ACHN (cell line): ENCODE data around the gene PSMA7.
"Not testable (repeated sequence)": the region's sequence is repeated elsewhere in the genome, so short reads cannot be mapped to it uniquely, and the experiment has no call there.

Source experiments
- DNase-seq: peaks from one replicate; pipeline ENCODE4 v3.0.0-alpha.2; 2015
- in situ Hi-C: cut with HindIII; loops from 2 replicates; pipeline ENCODE4 v1.10.0; 2017; ENCODE audit warnings: low sequenced_read_pairs, low pct_ligation_motif_present, low pct_unique_long_range_greater_than_20kb

PSMA7 gene

DNA sequence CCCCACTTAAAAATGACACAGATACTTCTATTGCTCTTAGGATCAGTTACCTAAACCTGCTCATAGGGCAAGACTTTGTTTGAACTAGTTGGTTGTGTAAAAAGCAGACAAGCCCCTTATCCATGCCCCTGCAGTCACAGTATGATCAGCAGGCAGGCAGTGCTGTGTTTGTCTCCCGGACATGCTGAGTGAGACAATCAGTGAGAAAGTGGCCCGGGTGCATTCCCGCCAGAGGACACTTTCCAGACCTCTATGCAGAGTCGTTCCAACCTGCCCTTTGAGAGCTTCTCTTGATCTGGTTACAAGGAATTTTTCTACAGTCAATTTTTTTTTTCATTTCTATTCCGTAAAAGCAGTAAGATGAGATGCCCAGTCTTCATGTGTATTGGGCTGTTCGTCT lies 14.7 kb downstream of the PSMA7 start:
- in situ Hi-C loops = no loop called here
- DNase-seq = no peak

DNA sequence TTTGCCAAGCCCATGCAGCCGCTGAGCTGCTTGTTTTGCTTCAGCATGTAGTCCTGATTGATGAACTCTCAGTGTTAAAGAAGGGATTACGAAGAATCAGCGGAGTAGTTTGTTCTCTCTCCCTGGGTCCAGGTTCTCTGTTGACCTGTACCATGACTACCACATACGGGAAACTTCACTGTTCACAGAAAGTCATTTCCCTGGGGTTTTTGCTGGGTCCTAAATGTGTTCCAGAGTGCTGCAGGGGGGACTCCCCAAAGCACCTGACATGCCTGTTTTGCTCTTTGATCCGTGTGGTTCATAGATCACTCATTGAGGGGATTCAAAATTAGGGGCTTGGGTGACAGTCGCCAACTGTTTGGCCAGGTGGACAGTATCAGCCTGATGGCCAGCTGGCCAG lies 15.4 kb downstream of the PSMA7 start:
- DNase-seq = no peak
- in situ Hi-C loops = no loop called here

DNA sequence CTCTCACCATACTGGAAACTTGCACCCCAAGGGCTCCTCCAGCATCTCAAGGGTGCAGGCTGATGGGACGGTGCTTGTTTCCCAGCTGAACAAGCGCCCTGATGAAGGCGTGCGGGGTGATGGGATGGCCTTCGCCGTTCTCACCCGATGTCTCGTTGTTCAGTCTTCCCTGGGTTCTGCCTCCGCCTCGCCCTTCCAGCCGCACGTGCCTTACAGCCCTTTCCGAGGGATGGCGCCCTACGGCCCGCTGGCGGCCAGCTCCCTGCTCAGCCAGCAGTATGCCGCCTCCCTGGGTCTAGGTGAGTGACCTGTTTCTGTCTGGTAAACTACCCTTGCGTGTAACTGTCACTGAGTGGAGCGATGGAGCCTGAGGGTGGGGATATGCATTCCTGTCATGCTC lies 17.1 kb downstream of the PSMA7 start:
- DNase-seq = no peak
- in situ Hi-C loops = no loop called here

DNA sequence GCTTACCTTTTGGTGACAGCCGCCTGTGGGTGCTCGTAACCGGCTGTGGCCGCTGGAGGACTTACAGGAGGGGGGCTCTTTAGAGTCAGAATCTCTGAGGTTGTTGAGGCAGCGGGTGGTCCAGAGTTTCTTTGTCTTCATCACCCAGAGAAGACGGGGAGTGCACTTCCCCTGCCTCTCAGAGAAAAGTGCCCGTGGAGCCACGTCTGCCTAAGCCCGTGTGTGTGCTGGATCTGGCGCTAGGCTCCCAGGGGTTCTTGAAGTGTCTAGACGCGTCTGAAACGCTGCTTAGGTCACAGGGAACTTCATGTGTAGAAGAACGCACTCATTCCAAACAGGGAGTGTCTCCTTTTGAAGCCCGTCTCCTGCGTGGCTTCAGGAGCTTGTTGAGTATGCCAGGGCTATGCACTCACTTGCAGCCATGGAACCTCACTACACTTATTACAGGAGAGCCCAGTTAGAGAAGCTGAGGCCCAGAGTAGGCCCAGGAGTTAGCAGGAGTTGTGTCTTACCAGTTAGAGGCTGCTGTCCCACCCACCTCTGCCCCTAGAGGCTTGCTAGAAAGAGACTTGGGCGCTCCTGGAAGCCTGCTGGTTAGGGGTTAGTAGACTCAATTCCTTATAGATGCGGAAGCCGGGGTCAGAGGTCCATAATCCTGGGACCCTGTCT lies 19.6 kb downstream of the PSMA7 start:
- no peak for DNase-seq
- in situ Hi-C loops = no loop called here

DNA sequence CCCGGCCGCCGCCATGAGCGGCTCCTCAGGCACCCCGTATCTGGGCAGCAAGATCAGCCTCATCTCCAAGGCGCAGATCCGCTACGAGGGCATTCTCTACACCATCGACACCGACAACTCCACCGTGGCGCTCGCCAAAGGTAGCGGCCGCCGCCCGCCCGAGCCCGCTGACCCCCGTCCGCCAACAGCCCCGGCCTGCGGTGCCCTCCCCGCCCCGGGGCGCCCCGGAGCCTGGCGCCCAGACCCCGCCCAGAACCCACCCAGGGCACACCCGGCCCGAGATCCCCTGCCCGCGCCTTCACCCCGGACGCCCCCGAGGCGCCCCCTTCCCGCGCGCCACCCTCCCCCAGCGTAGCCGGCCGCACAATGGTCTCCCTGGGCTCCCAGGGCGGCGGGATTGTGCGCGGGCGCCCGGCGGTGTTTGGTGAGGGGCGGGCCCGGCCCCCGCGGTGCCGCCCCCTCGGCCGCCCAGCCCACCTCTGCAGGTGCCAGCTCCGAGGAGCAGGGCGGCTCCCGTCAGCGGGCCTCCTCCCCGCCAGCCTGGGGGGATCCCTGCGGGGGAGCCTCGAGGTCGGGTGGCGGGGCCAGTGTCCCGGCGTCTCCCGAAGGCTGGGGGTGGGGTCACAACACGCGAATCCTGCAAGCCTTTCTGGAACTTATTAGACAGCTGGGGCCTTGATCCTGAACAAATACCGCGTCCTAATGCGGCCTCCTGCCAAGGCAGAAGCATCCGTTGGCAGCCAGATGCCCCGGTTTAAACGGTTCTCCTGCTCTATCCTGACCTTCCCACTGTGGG lies 20.3 kb downstream of the PSMA7 start:
- in situ Hi-C loops = no loop called here
- DNase-seq = peak; percentile 28

DNA sequence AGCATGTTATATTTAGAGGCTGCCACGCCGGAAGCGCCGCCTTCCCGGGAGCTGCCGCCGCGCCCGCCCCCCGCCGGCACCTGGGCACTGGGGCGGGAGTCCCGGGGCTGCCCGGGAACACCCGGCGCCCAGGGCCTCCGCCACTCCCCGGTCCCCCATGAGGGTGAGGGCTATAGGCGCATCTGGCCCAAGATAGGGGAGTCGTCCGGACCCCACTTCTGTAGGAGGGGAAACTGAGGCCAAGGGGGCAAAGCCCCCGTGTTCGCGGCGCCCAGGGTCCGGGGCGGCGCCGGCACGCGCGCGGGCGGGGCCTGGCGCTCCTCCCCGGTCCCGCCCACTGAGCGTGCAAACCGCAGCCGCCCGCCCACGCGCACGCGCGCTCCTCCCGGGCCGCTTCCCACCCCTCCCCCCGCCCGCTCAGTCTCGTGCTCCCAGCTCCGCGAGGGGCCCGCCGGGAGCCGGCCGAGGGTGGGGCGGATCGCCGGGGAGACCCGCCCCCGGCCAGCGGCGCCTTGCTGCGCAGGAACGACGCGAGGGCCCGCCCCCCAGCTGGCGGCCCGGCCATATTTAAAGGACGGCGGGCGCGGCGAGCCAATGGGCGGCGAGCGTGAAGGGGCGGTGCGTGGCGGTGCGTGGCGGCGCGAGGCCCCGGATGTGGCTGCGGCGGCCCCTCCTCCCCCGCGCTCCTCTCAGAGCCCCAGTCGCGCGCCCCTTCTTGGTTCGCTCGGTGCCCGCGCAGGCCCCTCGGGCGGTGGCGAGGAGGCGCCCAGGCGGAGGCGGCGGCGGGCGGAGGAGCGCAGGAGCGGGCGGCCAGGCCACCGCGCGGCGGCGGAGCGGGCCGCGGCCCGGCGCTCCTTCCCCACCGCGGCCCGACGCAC lies 21.2 kb downstream of the PSMA7 start, which contains the start of gene LSM14B:
TSS of gene LSM14B (plus strand) at position 700 of the 878 bp plus-strand sequence. CDS start 192 bp downstream, outside the sequence.
- DNase-seq = peak; percentile 93
- in situ Hi-C loops = no loop called here

DNA sequence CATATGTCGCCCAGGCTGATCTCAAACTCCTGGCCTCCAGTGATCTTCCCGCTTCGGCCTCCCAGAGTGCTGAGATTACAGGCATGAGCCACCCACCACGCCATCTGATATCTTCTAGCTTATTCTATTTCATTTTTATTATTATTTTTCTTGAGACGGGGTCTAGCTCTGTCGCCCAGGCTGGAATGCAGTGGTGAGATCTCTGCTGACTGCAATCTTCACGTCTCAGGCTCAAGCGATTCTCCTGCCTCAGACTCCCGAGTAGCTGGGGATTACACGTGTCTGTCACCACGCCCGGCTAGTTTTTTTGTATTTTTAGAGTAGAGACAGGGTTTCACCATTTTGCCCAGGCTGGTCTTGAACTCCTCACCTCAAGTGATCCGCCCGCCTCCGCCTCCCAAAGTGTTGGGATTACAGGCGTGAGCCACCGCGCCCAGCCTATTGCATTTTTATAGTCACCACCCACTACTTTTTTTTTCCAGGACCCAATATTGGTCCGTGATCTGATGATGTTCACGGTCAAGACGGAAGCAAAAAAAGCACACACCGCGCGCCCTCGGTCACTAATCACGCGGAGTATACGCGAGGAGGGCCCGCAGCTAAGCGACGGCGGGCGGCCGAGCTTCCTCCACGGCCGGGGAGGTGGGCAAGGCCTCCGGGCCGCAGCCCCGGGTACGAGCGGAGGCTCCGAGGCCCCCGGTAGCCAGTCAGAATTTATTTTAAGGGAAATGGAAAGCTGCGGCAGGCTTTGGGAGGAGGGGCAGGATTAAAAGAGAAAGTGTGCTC lies 22.0 kb downstream of the PSMA7 start:
- in situ Hi-C loops = no loop called here

DNA sequence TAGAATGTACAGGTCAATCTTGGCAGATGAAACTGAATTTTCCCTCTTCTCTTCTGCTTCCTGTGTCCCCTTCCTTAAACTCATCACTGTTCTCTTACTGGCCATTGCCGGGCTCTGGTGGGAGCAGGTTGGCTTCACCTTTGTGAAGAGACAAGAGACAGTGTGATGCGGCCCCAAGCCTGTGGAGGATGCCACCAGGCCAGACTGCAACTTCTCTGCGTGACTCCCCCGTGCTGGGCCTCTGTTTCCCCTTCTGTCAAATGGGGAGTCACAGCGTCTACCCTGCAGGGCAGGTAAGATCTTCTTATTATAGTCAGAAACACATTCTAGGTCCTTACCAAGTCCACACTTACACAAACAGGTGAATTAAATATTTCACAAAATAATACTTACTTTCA lies 22.8 kb downstream of the PSMA7 start:
- in situ Hi-C loops = no loop called here

More for the DNA sequence above, 22.0 kb downstream of the PSMA7 start:
- peak; percentile 63 for DNase-seq

DNA sequence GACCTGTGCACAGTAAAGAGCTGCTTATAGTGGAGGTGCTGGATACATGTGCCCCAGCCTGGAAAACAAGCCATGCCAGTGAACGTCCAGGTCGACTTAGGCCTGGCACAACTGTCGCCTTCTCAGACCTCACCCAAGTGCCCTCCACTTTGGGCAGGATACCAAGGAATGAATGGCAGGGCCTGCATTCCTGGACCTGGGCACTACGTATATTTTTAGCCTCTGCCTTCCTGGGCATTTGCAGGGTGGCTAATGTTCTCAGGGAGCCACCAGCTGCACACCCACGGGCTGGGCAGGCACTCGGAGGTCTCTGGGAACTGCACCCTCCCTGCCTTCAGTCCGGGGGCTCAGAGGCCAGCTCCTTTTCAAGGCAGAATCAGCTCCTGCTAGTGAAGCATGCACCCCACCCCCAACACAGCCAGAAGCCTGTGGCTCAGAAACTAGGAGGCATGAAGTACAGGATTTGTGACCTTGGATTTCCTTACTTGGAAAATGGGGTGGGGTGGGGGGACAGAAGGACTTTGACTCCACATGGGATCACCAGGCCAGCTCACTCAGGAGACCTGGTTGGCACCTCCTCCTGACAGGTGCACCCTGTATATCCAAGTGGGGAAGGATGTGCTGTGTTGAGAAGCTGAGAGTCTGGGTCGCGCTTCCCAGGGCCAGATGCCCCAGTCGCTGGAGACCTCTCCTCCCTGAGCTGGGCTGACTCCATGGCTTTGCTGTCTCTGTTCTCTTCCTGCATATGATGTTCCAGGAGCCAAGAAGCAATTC lies 23.4 kb downstream of the PSMA7 start:
- DNase-seq = no peak
- in situ Hi-C loops = no loop called here

More for the DNA sequence above, 22.8 kb downstream of the PSMA7 start:
- no peak for DNase-seq

DNA sequence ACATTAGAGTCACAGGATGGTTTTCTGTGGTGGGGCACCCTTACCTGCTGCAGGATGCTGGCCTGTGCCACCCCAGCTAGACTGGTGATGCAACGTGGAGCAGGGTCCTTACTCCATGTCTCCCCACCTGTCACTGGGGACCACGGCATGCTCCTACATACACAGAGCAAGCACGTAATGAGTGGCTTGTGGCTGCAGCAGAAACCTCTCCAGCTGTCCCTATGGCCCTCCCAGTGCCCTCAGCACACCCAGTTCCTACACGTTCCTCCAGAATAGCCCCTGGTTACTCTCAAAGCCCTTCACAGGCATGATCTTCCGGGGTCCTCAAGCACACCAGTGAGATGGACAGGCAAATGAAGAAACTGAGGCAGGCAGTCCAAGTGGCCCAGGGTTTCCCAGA lies 24.1 kb downstream of the PSMA7 start:
- in situ Hi-C loops = no loop called here
- no peak for DNase-seq

DNA sequence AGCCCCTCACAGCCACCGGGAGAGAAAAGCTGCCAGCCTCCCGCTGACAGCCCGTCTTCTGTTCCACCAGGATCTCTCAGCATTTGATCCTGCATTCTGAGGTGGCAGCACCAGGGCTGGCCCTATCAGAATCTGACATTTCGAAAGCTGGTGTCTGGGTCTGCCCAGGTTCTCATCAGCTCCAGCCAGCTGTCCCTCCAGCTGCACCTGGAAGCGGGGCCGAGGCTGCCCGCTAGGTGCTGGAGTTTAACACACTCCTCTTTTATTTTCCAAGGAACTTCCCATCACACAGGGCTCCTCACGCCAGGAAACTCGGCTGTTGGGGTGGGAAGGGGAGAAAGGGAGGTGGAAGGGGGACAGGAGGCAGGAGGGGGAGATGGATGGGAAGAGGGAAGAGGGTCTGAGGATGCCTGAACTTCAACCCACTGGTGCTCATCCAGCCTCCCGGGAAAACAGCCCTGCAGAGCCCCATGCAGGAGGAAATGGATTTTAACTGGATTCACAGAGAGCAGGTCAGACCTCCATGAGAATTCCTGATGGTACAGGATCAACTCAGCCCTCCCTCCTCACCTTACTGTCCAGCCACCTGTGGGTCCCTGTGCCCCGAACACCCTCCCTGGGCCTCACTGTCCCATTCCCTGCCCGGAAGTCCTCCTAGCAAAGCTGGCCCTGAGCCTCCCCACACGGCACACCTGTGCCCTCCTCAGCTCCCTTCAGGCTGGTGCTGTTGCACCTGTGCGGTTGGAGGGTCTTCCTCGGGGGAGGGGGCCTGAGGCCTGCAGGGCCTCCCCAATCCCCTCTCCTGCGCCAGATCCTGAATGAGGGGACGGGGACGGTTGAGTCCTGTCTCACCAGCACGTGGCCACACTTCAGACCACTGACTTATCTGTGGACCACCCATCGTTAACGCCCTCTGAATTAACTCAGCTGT lies 24.8 kb downstream of the PSMA7 start:
- no peak for DNase-seq
- in situ Hi-C loops = no loop called here

DNA sequence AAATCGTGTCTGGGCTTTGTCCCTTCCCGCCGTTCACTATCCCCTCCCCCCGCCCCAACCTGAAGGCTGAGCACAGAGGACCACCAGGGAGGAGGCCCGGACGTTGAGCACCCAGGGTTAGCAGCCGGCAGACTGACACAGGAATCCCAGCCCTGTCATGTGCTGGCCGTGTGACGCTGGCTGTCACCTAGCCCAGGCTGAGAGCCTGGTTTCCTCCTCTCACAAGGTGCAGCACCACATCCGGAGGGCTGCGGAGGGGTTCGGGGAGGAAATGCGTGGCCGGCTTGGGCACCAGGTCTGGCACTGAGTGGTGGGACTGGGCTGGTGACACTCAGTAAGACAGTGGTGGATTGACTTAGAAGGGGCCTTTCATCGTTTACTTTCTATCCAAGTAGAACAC lies 25.5 kb downstream of the PSMA7 start:
- in situ Hi-C loops = no loop called here
- no peak for DNase-seq

DNA sequence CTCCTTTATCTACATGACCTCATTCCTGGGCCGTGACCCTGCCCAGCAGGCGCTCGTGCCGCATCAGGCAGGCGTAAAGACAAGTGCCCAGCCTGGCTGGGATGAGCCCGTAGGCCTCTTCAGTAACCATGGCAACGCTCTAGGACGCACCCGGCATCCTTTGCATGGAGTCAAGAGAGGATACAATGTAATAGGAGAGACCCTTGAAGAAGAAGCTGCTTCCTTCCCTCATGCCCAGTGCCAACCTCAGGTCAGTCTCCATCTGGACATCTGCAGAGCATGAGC lies 25.9 kb downstream of the PSMA7 start:
- in situ Hi-C loops = no loop called here
- DNase-seq = no peak

DNA sequence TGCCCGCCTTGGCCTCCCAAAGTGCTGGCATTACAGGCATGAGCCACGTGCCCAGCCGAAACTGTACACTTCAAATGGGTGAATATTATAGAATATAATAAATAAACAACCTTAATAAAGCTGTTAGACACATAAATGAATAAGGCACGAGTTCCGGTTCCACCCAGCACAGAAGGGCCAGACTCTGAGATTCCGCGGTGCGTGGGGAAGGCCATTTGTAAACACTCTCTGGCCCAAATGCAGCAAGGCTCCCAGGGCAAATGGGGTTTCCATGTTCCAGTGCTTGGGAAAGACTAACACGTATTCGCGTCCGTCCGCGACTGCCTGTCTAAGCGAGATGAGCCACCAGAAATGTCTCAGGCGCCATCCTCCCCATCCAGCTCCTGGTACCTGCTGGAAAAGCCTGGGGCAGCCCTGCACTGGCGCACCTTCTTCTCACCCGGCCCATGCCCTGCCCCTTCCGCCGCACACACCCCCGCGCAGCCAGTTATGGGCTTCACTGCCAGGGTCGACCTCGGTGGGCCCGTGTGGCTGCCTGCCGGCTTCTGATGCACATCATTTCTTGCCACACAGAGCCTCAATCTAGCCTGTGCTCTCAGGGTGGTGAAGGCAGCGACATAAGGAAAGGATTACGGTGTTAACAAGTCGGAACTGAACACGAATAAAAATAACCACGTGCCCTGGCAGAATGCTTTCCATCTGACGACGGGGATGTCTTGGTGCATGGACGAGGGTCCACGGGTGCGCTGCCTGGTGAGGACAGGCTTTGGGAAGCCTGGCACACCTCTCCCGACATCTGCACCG lies 26.4 kb downstream of the PSMA7 start:
- no peak for DNase-seq
- in situ Hi-C loops = no loop called here

DNA sequence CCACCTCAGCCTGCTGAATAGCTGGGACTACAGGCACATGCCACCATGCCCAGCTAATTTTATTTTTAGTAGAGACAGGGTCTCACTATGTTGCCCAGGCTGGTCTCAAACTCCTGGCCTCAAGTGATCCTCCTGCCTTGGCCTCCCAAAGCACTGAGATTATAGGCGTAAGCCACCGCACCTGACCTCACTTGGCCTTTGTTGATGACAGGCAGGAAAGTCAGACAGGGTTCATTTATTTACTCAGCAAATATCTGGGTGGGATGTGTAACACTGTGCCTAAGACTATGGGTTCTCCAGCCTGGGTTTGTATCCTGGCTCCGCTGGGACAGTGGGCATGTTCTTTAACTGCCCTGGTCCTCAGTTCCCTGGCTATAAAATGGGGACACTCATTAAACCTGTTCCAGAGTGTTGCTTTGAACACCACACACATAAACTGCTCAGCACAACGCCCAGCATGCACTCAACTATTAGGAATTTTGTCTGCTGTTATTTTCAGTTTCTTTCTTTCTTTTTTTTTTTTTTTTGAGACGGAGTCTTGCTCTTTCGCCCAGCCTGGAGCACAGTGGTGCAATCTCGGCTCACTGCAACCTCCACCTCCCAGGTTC lies 27.3 kb downstream of the PSMA7 start:
- DNase-seq, in situ Hi-C loops: not testable (repeated sequence)

DNA sequence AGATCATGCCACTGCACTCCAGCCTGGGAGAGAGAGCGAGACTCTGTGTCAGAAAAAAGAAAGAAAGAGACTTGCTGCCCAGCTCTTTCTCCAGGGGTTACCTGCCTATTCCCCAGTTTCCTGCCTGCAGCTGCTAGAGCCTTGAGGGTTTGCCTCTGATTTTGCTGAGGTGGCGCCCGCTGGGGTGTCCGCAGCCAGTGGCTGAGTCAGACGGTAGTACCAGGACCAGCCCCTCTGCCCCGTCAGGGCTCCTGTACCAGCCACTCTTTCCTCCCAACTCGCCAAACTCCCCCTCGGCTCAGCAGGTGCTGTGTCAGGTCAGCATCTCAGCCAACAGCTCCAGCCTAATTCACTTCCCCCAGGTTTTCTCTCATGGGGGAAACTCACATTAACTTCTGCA lies 28.3 kb downstream of the PSMA7 start:
- DNase-seq = no peak
- in situ Hi-C loops = no loop called here
